Right hindlimb (tissue), 1 donor: ENCODE data around the gene SPN.
"Not testable (repeated sequence)": the region's sequence is repeated elsewhere in the genome, so short reads cannot be mapped to it uniquely, and the experiment has no call there.

Experiments used
- DNase-seq: peaks from one replicate; pipeline ENCODE4 v3.0.0-alpha.2; 2018

The SPN gene

GRCh38 chr16:29646947-29647346 is 16.1 kb upstream of the SPN start:
- no peak for DNase-seq

- DNase-seq: no peak
These were observed 13.2 kb upstream of the SPN start for GRCh38 chr16:29649588-29650494.

DNA sequence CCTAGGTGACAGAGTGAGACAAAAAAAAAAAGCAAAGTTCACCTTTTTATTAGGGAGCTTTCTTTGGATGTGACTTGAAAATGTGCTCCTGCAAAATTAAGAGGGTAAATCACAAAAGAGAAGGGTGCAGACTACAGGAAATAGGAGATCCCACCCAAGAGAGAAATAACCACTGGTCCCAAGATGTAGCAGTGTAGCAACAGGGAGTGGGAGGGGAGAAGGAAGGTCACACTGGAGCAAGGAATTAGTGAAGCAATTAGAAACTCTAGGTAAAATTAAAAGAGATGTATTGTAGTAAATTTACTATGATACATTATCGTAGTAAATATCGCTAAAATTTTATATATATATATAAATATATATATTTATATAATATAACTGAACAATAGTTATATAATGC is 12.3 kb upstream of the SPN start:
- no peak for DNase-seq

DNA sequence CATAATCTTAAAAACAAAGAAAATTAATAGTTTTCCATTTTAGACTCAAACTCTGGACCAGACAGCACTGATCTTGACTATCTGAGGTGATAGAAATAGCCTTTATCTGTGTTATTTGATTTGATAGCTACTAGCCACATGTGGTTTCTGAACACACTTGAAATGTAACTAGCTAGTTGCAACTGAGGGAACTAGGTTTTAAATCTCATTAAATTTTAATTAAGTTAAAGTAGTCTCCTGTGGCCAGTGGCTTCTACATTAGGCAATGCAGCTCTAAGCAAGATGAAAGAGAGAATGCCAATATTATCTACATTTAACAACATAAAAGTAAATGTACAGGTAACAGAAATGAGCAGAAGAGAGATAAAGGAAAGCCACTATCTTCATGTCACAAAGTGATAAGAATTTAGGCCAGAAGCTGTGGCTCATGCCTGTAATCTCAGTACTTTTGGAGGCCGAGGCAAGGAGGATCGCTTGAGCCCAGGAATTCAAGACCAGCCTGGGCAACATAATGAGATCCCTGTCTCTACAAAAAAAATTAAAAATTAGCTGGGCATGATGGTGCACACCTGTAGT is 11.2 kb upstream of the SPN start:
- DNase-seq: no peak

DNA sequence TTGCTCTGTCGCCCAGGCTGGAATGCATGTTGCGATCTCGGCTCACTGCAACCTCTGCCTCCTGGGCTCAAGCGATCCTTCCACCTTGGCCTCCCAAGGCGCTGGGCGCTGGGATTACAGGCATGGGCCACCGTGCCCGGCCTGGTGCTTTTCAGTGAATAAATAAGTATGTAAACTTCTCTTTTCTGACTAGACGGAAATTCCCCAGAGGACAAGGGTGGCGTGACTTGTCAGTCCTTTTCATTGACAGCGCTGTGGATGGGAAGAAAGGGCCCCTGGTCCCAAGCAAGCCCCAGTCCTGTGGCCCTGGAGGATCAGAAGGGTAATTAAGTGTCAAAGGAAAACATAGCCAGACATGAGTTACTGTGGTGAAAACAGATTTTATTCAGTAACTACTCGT is 9.6 kb upstream of the SPN start:
- DNase-seq: no peak

- DNase-seq: not testable (repeated sequence)
These were observed 9.2 kb upstream of the SPN start for GRCh38 chr16:29653890-29654289.

GRCh38 chr16:29656688-29657523 is 6.1 kb upstream of the SPN start:
- DNase-seq: no peak

DNA sequence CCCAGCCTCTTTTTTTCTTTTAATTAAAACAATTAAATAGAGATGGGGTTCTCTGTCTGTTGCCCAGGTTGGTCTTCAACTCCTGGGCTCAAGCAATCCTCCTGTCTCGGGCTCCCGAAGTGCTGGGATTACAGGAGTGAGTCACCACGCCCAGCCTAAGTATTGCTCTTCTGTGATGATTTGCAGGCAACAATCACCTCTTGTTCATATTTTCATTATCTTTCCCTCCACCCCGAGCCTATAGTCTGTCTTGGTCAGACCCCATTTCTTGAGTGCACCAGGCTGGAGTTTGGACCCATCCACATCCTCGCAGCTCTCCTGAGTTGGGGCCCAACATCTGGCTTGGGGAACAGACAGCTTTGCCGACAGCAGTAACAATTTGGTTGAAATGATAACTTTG is 4.3 kb upstream of the SPN start:
- no peak for DNase-seq

GRCh38 chr16:29662000-29662728 is 883 bp upstream of the SPN start:
- no peak for DNase-seq

DNA sequence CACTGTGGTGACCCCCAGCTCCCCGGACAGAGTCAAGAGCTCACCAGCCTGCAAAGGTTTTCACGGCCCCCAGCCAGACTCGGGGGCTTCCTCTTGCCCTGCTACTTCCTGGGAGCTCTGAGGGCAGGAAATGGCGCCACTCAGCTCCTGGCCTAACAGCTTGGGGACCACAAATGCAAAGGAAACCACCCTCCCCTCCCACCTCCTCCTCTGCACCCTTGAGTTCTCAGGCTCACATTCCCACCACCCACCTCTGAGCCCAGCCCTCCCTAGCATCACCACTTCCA is 375 bp upstream of the SPN start:
- DNase-seq: no peak

DNA sequence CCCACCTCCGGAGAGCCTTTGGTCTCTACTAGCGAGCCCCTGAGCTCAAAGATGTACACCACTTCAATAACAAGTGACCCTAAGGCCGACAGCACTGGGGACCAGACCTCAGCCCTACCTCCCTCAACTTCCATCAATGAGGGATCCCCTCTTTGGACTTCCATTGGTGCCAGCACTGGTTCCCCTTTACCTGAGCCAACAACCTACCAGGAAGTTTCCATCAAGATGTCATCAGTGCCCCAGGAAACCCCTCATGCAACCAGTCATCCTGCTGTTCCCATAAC is 702 bp downstream of the SPN start:
- DNase-seq: no peak

DNA sequence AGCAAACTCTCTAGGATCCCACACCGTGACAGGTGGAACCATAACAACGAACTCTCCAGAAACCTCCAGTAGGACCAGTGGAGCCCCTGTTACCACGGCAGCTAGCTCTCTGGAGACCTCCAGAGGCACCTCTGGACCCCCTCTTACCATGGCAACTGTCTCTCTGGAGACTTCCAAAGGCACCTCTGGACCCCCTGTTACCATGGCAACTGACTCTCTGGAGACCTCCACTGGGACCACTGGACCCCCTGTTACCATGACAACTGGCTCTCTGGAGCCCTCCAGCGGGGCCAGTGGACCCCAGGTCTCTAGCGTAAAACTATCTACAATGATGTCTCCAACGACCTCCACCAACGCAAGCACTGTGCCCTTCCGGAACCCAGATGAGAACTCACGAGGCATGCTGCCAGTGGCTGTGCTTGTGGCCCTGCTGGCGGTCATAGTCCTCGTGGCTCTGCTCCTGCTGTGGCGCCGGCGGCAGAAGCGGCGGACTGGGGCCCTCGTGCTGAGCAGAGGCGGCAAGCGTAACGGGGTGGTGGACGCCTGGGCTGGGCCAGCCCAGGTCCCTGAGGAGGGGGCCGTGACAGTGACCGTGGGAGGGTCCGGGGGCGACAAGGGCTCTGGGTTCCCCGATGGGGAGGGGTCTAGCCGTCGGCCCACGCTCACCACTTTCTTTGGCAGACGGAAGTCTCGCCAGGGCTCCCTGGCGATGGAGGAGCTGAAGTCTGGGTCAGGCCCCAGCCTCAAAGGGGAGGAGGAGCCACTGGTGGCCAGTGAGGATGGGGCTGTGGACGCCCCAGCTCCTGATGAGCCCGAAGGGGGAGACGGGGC is 1.3 kb downstream of the SPN start:
- DNase-seq: no peak

GRCh38 chr16:29665294-29666077 is 2.4 kb downstream of the SPN start:
- DNase-seq: no peak

- DNase-seq: not testable (repeated sequence)
These were observed 4.2 kb downstream of the SPN start for GRCh38 chr16:29667322-29667610.

DNA sequence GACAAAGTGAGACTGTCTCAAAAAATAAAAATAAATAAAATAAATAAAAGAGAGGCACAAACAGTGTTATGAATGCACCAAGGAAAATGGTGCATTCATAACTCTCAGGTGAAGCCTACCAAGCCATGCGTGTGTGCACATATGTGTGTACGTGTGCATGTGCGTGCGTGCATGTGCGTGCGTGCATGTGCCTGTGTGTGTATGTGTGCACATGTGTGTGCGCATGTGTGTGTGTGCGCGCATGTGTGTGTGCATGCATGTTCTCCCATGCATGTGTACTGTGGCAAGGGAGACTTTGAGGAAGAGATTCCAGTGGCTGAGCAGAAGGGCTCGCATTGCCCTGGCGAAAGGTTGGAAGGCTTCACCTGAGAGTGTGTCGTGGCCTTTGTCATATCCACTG is 4.7 kb downstream of the SPN start:
- no peak for DNase-seq

DNA sequence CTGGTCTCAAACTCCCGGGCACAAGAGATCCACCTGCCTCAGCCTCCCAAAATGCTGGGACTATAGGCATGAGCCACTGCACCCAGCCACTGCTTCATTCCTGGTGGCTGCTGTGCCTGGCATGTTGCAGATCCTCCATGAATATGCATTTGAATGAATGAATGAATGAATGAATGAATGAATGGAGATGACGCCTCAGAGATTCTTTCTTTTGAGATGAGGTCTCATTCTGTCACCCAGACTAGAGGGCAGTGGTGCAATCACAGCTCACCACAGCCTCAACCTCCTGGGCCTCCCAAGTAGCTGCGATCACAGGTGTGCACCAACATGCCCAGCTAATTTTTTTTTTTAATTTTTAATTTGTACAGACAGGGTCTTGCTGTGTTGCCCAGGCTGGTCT is 5.2 kb downstream of the SPN start:
- no peak for DNase-seq

DNA sequence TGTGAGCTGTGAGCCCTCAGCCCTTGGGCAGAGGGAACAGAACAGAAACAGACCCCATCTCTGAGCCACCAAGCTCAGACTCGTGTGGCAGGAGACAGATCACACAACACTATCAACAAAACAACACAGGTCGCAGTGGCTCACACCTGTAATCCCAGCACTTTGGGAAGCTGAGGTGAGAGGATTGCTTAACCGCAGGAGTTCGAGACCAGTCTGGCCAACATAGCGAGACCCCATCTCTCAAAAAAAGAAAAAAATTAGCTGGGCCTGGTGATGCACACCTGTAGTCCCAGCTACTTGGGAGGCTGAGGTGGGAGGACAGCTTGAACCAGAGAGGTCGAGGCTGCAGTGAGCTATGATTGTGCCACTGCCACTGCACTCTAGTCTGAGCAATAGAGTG is 10.5 kb downstream of the SPN start:
- DNase-seq: no peak

GRCh38 chr16:29674188-29674587 is 11.1 kb downstream of the SPN start:
- peak; percentile 75 for DNase-seq

DNA sequence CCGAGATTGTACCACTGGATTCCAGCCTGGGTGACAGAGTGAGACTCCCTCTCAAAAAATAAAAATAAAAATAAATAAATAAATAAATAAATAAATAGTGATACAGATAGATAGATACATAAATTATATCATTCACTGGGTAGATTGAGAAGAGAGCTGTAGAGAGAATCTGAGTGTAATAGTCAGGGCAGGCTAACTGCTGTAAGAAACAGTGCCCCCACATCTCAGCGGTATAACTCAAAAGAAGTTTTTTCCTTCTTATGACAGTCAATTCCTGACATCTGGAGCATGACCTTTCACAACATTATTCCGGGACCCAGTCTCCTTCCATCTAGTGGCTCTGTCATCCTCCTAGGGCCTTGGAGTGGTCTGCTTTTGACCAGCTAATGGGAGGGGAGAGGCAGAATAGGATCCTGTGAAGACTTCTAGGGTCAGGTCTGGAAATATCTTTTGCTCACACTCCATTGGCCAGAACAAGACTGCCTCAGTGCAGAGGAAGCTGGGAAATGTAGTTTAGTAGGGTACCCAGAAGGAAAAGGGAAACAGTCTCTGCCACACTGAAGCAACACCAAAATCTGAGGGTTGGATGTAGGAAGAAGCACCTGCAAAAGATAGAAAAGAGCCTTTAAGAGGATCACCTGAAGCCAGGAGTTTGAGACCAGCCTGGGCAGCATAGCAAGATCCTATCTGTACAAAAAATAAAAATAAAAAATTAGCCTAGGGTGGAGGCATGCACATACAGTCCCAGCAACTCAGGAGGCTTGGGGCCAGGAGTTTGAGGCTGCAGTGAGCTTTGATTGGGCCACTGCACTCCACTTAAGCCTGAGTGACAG is 13.0 kb downstream of the SPN start:
- no peak for DNase-seq

- no peak for DNase-seq
These were observed 14.1 kb downstream of the SPN start for GRCh38 chr16:29676989-29677785.
